ELF-1 (cell line): ENCODE data around the gene SLC8A2.

Experiments
- DNase-seq: peaks from one replicate; pipeline ENCODE4 v3.0.0-alpha.2; 2016; ENCODE audit warnings: low read depth, low spot score

SLC8A2 gene

GRCh38 chr19:47471733-47472457 lies at the start of gene SLC8A2:
Gene SLC8A2 (minus strand): TSS chr19:47471893. CDS start chr19:47466403, 5,490 bp downstream.
- peak; percentile 90 for DNase-seq

DNA sequence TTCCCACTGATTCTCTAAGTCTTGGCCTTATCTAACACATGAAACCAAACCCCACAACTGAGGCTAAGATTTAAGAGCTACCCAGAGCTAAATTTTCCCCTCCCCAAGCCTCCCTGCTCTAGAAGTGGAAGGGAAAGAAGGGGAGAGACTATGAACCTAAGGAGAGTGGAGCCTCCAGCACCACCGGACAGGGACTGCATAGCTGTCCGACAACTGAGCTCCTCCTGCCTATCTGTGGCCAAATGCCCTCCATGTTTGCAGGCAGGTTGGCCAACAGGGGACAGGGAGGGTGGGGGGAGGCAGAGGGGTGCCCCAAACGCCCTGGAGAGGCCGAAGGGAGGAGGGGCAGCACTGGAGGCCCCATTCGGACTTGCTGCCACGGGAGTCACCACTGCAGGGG lies 49.1 kb upstream of the SLC8A2 start:
- DNase-seq, result no peak

GRCh38 chr19:47520343-47520806 lies 48.7 kb upstream of the SLC8A2 start:
- DNase-seq, result no peak

DNA sequence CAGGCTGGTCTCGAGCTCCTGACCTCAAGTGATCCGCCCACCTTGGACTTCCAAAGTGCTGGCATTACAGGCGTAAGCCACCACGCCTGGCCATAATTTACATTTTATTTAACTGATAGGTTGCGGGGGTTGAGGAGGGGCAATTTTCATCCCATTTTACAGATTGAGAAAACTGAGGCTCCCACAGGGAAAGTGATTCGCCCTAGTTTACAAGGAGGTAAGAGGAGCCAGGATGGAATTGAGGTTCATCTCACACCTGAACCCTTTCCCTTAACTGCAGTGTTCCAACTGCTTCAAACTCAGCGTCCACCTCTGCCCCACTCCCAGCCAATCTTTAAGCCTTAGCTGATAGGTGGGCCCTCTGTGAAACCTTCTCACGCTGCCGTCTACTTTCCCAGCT lies 47.2 kb upstream of the SLC8A2 start:
- no peak for DNase-seq

- no peak for DNase-seq
These were observed 46.4 kb upstream of the SLC8A2 start for GRCh38 chr19:47518139-47518538.

DNA sequence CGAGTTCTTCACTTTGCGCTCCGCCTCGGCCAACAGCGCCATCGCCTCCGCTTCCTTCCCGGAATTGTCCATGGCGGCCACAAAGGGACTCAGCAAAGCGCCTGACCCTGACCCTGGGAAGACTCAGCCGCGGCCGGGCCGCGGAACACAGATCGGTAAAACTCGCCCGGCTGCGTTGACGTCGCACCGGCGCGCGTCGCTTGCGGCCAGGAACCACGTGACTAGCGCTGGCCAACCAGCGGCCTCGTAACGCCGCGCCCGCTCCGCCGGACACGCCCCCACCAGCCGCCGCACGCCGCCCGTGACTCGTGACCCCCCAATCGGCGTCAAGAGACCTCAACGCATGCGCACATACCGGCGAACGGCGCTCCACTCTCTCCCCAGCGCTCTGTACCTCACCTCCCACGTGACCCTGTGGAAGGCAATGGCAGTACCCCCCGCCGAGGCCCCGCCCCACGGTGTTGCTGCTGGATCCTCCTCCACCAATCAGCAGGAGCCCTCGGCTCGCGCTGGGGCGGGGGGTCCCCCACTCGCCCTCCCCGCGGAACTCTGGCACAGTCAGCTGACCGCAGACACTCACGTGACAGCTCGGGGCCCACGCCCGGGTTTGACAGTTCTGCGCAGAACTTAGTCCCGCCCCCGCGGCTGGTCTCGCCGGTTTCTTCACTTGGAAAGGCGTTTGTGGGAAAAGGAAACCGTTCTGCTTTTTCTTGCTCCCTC lies 43.3 kb upstream of the SLC8A2 start, which contains the start of gene NAPA:
TSS of gene NAPA (minus strand) at position 195 of the 720 bp plus-strand sequence. CDS start at position 72, 123 bp downstream.
- DNase-seq, result peak; percentile 100

- DNase-seq, result no peak
These were observed 42.6 kb upstream of the SLC8A2 start for GRCh38 chr19:47514151-47514868.

GRCh38 chr19:47512948-47513319 lies 41.2 kb upstream of the SLC8A2 start:
- no peak for DNase-seq

GRCh38 chr19:47512183-47512947 lies 40.7 kb upstream of the SLC8A2 start:
- DNase-seq, result no peak

DNA sequence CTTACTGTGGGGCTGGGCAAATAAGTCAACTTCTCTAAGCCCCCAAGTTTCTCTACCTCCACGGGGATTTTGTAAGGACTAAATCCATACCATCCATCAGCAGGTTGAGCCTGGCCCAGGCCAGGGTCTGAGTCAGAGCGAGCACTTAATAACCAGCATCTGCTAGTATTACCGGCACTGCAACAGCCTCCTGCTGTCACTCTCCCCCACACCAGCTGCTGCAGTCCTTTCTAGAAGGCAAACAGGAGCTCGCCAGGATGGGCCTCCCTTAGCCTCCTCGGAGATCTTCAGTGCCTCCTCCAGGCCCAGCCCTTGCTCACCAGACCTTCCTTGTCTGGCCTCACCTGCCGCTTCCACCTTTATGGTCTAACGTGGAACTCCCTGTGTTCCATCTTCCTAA lies 40.0 kb upstream of the SLC8A2 start:
- no peak for DNase-seq

DNA sequence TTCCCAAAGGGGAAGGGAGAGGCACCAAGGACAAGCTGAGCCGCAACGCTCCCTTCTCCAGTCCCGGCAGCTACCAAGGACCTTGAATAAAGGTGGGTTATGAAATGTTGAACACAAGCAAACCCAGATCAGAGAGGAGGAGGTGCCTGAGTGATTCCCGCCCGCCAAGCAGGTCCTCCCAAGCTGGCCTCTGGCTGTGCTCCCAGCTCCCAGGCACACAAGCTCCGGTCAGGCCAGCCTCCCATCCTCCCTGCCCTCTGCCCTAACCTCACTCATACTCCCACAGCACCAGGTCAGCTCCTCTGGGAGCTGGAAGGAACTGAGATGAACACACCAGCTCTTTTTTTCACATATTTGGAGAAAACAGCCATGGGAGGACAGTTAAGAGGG lies 39.4 kb upstream of the SLC8A2 start:
- DNase-seq, result no peak

DNA sequence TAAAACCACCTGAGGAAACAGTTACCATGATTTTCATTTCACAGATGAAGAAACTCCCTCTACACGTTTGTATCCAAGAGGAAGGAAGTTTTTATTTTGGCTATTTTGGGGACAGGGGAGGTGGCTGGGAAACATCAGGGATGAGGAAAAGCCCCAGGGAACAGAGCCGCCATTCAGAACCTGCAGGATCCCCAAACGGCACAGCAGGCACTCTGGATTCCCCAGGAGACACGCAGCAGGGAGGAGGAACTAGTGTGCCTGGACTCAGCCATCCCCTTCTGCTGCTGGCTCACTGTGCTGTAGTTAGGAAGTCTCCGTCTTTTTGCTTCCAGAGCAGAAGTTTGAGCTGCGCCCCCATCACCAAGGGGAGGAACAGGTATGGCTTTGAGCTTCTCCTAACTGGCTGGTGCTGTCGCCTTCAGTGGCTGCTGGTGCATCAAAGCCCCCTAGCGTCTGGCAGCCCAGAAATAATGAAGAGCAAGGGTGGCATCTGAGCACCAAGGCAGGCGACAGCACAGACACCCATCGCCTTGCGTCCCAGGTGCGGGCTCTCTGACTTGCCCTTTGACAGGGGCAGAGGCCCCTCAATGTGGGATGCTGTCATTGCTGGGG lies 38.9 kb upstream of the SLC8A2 start:
- DNase-seq, result no peak

DNA sequence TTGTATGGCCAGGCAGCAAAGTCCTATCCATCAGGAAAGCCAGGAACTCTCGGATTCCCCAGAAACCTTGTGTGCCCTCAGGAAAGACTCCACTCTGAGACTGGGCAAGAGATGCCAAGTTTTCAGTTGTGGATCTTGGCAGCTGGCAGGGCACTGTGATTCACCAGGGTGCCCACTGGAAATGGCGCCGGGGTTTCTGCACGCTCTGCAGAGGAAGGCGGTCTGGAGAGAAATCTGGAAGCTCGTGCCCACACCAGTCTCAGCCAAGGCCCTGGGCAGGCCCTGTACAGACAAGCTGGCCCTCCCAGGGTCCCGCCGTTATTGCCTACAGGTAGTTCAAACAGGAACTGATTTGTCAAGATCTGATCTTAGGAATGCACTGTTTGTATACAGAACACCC lies 38.3 kb upstream of the SLC8A2 start:
- DNase-seq, result no peak

DNA sequence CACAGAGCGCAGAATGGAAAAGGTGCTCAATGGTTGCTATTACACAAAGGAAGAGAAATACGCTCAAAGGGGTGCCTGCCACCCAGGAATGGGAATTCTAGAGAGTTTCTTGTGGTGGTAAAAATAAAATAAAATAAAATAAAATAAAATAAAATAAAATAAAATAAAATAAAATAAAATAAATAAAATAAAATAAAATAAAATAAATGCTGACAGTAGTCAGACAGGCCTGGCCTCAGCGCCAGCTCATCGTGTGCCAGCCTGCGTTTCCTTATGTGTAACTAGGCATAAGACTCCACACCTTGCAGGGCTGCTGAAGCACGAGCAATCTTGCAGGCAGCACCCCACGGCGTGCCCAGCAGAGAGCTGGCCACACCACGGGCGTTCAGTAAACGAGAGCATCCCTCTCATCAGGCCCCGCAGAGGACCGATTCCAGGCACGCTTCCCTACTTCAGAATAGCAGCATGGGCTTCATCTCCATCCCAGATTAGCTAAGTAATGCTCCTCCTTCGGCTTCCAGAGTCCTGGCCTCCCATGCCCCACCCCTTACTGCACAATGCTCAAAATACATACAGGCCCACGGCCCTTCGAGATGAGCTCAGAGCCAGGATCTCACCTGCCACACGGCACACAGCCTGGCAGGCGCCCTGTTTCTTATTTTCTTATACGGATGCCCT lies 37.6 kb upstream of the SLC8A2 start:
- DNase-seq, result no peak

DNA sequence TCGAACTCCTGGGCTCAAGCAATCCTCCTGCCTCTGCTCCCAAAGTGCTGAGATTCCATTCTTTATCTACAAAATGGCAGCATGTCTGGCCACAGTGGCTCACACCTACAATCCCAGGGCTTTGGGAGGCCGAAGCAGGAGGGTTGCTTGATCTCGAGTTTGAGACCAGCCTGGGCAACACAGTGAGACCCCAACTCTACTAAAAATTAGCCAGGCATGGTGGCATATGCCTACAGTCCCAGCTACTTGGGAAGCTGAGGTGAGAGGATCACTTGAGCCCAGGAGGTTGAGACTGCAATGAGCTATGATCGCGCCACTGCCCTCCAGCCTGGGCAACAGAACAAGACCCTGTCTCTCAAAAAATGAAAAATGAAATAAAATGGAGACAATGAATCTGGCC lies 37.0 kb upstream of the SLC8A2 start:
- no peak for DNase-seq

GRCh38 chr19:47507924-47508553 lies 36.3 kb upstream of the SLC8A2 start:
- DNase-seq, result no peak

- DNase-seq, result peak; percentile 36
These were observed 35.3 kb upstream of the SLC8A2 start for GRCh38 chr19:47507012-47507411.

DNA sequence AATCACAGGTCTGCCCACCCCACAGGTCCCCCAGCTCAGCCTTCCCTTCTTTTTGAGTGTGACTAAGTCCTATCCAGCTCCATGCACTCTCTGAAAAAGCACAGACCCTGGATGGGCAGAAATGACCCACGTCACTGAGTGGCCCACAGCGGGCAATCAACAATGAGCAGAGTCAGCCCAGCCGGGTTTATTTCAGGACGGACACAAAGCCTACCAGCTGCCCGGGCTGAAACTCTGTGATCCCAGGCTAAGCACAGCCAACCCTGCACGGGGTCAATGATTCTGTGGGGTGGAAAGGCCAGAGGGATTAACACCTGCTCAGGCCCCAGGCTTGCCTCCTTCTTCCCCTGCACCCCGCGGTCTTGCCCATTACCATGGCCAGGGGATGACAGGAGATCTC lies 34.8 kb upstream of the SLC8A2 start:
- no peak for DNase-seq

- no peak for DNase-seq
These were observed 33.8 kb upstream of the SLC8A2 start for GRCh38 chr19:47505506-47505905.

DNA sequence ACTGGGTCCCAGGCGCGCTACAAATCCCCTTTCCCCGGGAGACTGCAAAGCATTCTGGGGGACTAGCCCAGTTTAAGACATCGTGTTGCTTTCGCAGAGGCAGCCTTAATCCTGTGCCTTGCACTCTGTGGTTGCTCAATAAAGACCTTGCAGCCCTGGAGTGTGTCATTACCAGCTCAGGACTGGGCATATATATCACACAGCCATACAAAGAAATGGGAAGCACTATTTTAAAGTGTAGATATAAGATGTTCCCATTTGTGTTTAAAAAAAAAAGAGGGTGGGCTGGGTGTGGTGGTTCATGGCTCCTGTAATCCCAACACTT lies 32.1 kb upstream of the SLC8A2 start:
- DNase-seq, result no peak
